Transverse colon (tissue), 4 donors: Measurements from ENCODE around the gene KMT2C. TPM values are rescaled to one million over a fixed set of nuclear protein-coding genes. Genes with fewer than 3 reads are reported as not detected.
"Not testable (repeated sequence)": the region's sequence is repeated elsewhere in the genome, so short reads cannot be mapped to it uniquely, and the experiment has no call there.

Source experiments
- DNase-seq: peaks from one replicate; pipeline ENCODE4 v3.0.0-alpha.2; 2019
- H3K27ac ChIP-seq, 4 donors: fragments of 200-600 bp; sonication (generic); 2 replicates each; pipeline ENCODE4 v1.5.1; 2016 to 2018; ENCODE audit warnings: inconsistent platforms in 4 of 4
- H3K27me3 ChIP-seq: fragments of 200-600 bp; sonication (generic); 2 replicates; pipeline ENCODE4 v1.5.1; 2017; ENCODE audit warnings: inconsistent platforms
- H3K36me3 ChIP-seq, 4 donors: fragments of 200-600 bp; sonication (generic); 2 replicates each; pipeline ENCODE4 v1.5.1; 2017 to 2019; ENCODE audit warnings: inconsistent platforms in 4 of 4
- H3K4me1 ChIP-seq, 4 donors: fragments of 200-600 bp; sonication (generic); 2 replicates each; pipeline ENCODE4 v1.5.1; 2017 to 2020; ENCODE audit warnings: inconsistent platforms in 4 of 4
- H3K4me3 ChIP-seq, 4 donors: fragments of 200-600 bp; sonication (generic); 1 replicate in 1 of 4; 2 replicates in 3 of 4; pipeline versions ENCODE4 v1.5.1 to v1.6.1; 2017 to 2019; ENCODE audit warnings: inconsistent platforms in 4 of 4
- H3K9me3 ChIP-seq, 2 donors: fragments of 200-600 bp; sonication (generic); 2 replicates each; pipeline ENCODE4 v1.5.1; 2017 to 2019; ENCODE audit warnings: inconsistent platforms in 2 of 2
- EP300 ChIP-seq: sonication (generic); formaldehyde crosslinking; IDR thresholded peaks from one replicate; pipeline ENCODE4 v1.6.1; 2017; ENCODE audit warnings: antibody characterized with exemption, low read depth
- POLR2A ChIP-seq: fragments of 450-650 bp; IDR thresholded peaks from one replicate; pipeline ENCODE4 v1.6.1; 2016; ENCODE audit warnings: antibody characterized with exemption, mild to moderate bottlenecking, moderate library complexity
- POLR2AphosphoS5 ChIP-seq, 3 donors: sonication (generic); formaldehyde crosslinking; IDR thresholded peaks; one replicate each; pipeline ENCODE4 v1.6.1; 2016; ENCODE audit warnings: antibody characterized with exemption in 3 of 3
- WGBS, 2 donors: methylation state at CpG; one replicate each; pipeline ENCODE4 v1.1.5; 2018; ENCODE audit warnings: low coverage in 1 of 2; 5-methylcytosine and 5-hydroxymethylcytosine counted together
- in situ Hi-C, 4 donors: fragments of 200-750 bp; cut with MboI; loops; one replicate each; pipeline versions ENCODE4 v1.15.0 to v1.15.1; 2017; ENCODE audit warnings: low sequenced_read_pairs in 3 of 4, low pct_ligation_motif_present in 1 of 4, low pct_unique_long_range_greater_than_20kb in 1 of 4
- intact Hi-C: fragments of 100-400 bp; cut with DNase I; formaldehyde crosslinking; loops from one replicate; pipeline ENCODE4 v1.15.1; 2023; ENCODE audit warnings: low total_unique reads
- total RNA-seq, 4 donors: library from RNA; depleted of rRNA; stranded (reverse); fragments of >200 nt; gene quantifications; one replicate each; pipeline ENCODE4 v1.1.0, GENCODE V29; 2016
- TF ChIP-seq, protein P1 (sequence below), 5 experiments: fragments of 200-600 bp in 3 of 5; fragments of 450-650 bp in 2 of 5; sonication (generic) in 3 of 5; IDR thresholded peaks; 1 replicate in 2 of 5; 2 replicates in 3 of 5; pipeline ENCODE4 v1.5.1; 2016 to 2017; ENCODE audit warnings: antibody characterized with exemption in 5 of 5, inconsistent platforms in 3 of 5, mild to moderate bottlenecking in 2 of 5, moderate library complexity in 1 of 5

KMT2C gene
- total RNA-seq, 4 donors from 2014 or later = 72.6 to 99.5 (median 83.8) TPM

DNA sequence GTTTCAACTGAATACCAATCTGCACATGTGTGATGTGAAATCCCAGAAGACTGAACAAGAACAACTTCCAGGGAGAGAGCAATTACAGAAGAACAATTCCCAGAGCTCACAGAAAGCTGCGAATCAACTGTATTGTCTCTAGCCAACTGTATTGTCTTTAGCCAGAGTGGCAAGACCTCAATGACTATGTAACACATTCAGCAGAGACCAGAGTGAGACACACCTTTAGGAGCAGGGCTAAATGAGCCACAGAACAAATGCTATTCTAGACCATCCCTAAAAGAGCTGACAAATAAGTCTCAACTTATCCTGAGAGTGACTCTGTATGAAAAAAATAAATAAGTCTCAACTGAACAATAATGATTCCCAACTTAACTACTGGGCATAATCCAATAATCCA is 72.0 kb downstream of the KMT2C start:
- Histone ChIP-seq H3K4me3 (no peak overlapping the region), H3K9me3 (no peaks in the 10 kb centered on the region), H3K27me3 (no peaks in the 10 kb centered on the region), H3K27ac (no peak overlapping the region), H3K36me3 (peaks cover 0 to 1% (median 0%) of the 10 kb centered on the region in 4 donors), H3K4me1 (peaks cover 0 to 48% (median 6%) of the 10 kb centered on the region in 4 donors)
- in situ Hi-C loops = no loop called here
- TF ChIP-seq EP300 = no peak
- TF ChIP-seq, protein P1, sequence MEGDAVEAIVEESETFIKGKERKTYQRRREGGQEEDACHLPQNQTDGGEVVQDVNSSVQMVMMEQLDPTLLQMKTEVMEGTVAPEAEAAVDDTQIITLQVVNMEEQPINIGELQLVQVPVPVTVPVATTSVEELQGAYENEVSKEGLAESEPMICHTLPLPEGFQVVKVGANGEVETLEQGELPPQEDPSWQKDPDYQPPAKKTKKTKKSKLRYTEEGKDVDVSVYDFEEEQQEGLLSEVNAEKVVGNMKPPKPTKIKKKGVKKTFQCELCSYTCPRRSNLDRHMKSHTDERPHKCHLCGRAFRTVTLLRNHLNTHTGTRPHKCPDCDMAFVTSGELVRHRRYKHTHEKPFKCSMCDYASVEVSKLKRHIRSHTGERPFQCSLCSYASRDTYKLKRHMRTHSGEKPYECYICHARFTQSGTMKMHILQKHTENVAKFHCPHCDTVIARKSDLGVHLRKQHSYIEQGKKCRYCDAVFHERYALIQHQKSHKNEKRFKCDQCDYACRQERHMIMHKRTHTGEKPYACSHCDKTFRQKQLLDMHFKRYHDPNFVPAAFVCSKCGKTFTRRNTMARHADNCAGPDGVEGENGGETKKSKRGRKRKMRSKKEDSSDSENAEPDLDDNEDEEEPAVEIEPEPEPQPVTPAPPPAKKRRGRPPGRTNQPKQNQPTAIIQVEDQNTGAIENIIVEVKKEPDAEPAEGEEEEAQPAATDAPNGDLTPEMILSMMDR (IDR thresholded peaks at IDR 0.05) = no peak
- TF ChIP-seq POLR2A = no peak
- TF ChIP-seq POLR2AphosphoS5 (IDR thresholded peaks at IDR 0.05) = no peak
- DNase-seq = no peak
- intact Hi-C loops = no loop called here
- WGBS, 2 donors = 60 to 94% methylated on average over 1 of the region's 1 CpG

- intact Hi-C loops = no loop called here
- no peak for DNase-seq
- Histone ChIP-seq H3K27ac (no peak overlapping the region), H3K27me3 (no peaks in the 10 kb centered on the region), H3K4me1 (peaks cover 0 to 44% (median 2%) of the 10 kb centered on the region in 4 donors), H3K36me3 (peaks cover 0 to 1% (median 0%) of the 10 kb centered on the region in 4 donors), H3K4me3 (no peak overlapping the region), H3K9me3 (no peaks in the 10 kb centered on the region)
- 71 to 78% methylated on average over 5 to 6 of the region's 6 CpGs for WGBS, 2 donors
- no peak for TF ChIP-seq POLR2A
- TF ChIP-seq POLR2AphosphoS5 (IDR thresholded peaks at IDR 0.05) = no peak
- no peak for TF ChIP-seq EP300
- in situ Hi-C loops = no loop called here
These were observed 73.5 kb downstream of the KMT2C start for GRCh38 chr7:152362128-152362926.

DNA sequence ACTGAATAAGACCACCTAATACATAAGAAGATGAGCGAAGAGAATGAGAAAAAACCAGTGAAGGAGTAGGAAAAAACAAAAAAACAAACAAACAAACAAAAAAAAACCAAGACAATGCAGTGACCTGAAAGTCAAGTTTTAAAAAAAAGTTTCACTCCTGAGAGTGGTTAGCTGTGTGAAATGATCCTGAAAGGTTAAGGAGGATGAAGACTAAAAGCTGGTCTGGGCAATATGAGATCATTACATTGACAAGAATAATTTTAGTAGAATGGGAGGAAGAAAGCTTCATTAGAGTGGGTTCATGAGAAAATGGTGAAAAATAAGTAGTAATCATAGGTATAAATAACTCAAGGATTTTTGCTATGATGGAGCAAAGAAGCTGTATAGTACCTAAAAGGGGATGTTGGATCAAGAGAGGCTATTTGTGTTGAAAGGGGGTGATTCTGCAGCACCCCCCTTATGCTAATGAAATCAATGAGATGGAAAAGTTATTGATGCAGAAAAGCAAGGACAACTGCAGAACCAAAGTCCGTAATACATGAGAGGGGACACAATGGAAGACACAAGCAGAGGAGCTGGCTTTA is 80.2 kb downstream of the KMT2C start:
- H3K4me1 ChIP-seq = peaks cover 0 to 11% (median 0%) of the 10 kb centered on the region in 4 donors
- no peak for TF ChIP-seq POLR2A
- TF ChIP-seq EP300 = no peak
- no peak for TF ChIP-seq POLR2AphosphoS5 (IDR thresholded peaks at IDR 0.05)
- TF ChIP-seq, protein P1 (IDR thresholded peaks at IDR 0.05) = no peak
- no peaks in the 10 kb centered on the region for H3K27me3 ChIP-seq
- DNase-seq = no peak
- H3K27ac ChIP-seq = no peak overlapping the region
- H3K4me3 ChIP-seq = no peak overlapping the region
- in situ Hi-C loops = no loop called here
- H3K36me3 ChIP-seq = peaks cover 0 to 5% (median 0%) of the 10 kb centered on the region in 4 donors
- intact Hi-C loops = no loop called here
- no peaks in the 10 kb centered on the region for H3K9me3 ChIP-seq
- WGBS, 2 donors = 97 to 100% methylated on average over 2 of the region's 2 CpGs

GRCh38 chr7:152354061-152354460 is 81.7 kb downstream of the KMT2C start:
- no peak overlapping the region for H3K4me3 ChIP-seq
- H3K36me3 ChIP-seq = peaks cover 0 to 5% (median 0%) of the 10 kb centered on the region in 4 donors
- in situ Hi-C loops (no loop called here), intact Hi-C loops (no loop called here)
- TF ChIP-seq, protein P1 (IDR thresholded peaks at IDR 0.05) = no peak
- no peak for TF ChIP-seq EP300
- TF ChIP-seq POLR2A = no peak
- no peak for TF ChIP-seq POLR2AphosphoS5 (IDR thresholded peaks at IDR 0.05)
- no peaks in the 10 kb centered on the region for H3K9me3 ChIP-seq
- DNase-seq = no peak
- peaks cover 0 to 6% (median 0%) of the 10 kb centered on the region in 4 donors for H3K4me1 ChIP-seq
- no peaks in the 10 kb centered on the region for H3K27me3 ChIP-seq
- no peak overlapping the region for H3K27ac ChIP-seq
- WGBS, 2 donors = 38 to 78% methylated on average over 1 of the region's 1 CpG

GRCh38 chr7:152353281-152353680 is 82.5 kb downstream of the KMT2C start:
- H3K27me3 ChIP-seq, in situ Hi-C loops, H3K9me3 ChIP-seq, H3K27ac ChIP-seq, H3K4me1 ChIP-seq, H3K4me3 ChIP-seq, H3K36me3 ChIP-seq, intact Hi-C loops, DNase-seq: not testable (repeated sequence)
- 97 to 100% methylated on average over 3 to 5 of the region's 5 CpGs for WGBS, 2 donors

DNA sequence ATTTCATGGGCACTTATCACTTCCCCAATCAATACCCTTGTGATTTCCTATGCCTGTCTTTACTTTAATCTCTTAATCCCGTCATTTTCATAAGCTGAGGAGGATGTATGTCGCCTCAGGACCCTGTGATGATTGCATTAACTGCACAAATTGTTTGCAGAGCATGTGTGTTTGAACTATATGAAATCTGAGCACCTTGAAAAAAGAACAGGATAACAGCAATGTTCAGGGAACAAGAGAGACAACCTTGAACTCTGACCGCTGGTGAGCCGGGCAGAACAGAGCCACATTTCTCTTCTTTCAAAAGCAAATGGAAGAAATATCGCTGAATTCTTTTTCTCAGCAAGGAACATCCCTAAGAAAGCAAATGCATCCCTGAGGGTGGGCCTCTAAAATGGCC is 84.1 kb downstream of the KMT2C start:
- intact Hi-C loops, in situ Hi-C loops, H3K27me3 ChIP-seq, DNase-seq, H3K4me1 ChIP-seq, H3K27ac ChIP-seq, H3K4me3 ChIP-seq, H3K9me3 ChIP-seq, H3K36me3 ChIP-seq: not testable (repeated sequence)
- WGBS, 2 donors = 97% methylated on average over 4 to 5 of the region's 5 CpGs
